Measurements from ENCODE around the gene CCR6. TPM values are rescaled to one million over a fixed set of nuclear protein-coding genes. Genes with fewer than 3 reads are reported as not detected.

Gene CCR6
- total and polyA plus RNA-seq, 2 of the 8 experiments (the other 6 are each of a cell fraction or from before 2014, with no cell fraction given): 0.06 TPM; not detected in 1

- Histone ChIP-seq H3K4me3 (ENCODE audit: extremely low read depth in 1 of 4, insufficient read depth in 2 of 4, low read depth in 3 of 4, low read length in 4 of 4) (no peak overlapping the region), H2BK12ac (ENCODE audit: low read depth, low read length) (no peak overlapping the region), H3K4me2 (ENCODE audit: insufficient read depth in 1 of 2, low read depth in 2 of 2, low read length in 2 of 2) (no peak overlapping the region), H3K36me3 (ENCODE audit: control insufficient read depth in 2 of 4, insufficient read depth in 4 of 4, low read length in 3 of 4) (no peaks in the 10 kb centered on the region), H3K9ac (replicated peaks in 1 of 4; ENCODE audit: extremely low read depth in 1 of 4, low read depth in 3 of 4, low read length in 3 of 4) (no peak overlapping the region), H3K18ac (ENCODE audit: extremely low read depth, low read length) (no peak overlapping the region), H3K23ac (ENCODE audit: insufficient read length) (no peak overlapping the region), H4K8ac (ENCODE audit: extremely low read depth, insufficient read depth, low read length) (no peak overlapping the region), H3K79me2 (ENCODE audit: control insufficient read depth in 1 of 2, insufficient read depth in 2 of 2, low read length in 2 of 2) (no peaks in the 10 kb centered on the region), H2BK15ac (ENCODE audit: low read length) (no peak overlapping the region), H2AFZ (ENCODE audit: low read length) (peak overlapping the region; percentile 28; the same call in 1 of the 2 replicates), H2AK5ac (ENCODE audit: low read depth, low read length) (no peak overlapping the region), H2BK20ac (ENCODE audit: low read length) (no peak overlapping the region), H2BK5ac (ENCODE audit: low read depth, low read length) (no peak overlapping the region), H3K79me1 (ENCODE audit: low read depth, low read length) (no peaks in the 10 kb centered on the region), H3K56ac (replicated peaks; ENCODE audit: insufficient read length, low read depth, low read length) (no peak overlapping the region), H2BK120ac (replicated peaks; ENCODE audit: low read depth, low read length) (no peak overlapping the region), H3K4me1 (replicated peaks in 1 of 4; ENCODE audit: control insufficient read depth in 3 of 4, insufficient read depth in 4 of 4, low read length in 3 of 4) (peaks cover 0 to 7% (median 2%) of the 10 kb centered on the region in 4 experiments; a peak in 2 of 7 replicates), H3K23me2 (ENCODE audit: low read depth, low read length) (no peaks in the 10 kb centered on the region), H3K27ac (ENCODE audit: low read depth, low read length) (no peak overlapping the region), H3K14ac (ENCODE audit: insufficient read length) (no peak overlapping the region), H3K9me3 (ENCODE audit: insufficient read depth in 2 of 2, low read depth in 1 of 2, low read length in 1 of 2) (no peaks in the 10 kb centered on the region), H3K4ac (replicated peaks; ENCODE audit: insufficient read length, low read depth, low read length) (no peak overlapping the region), H3K27me3 (replicated peaks in 1 of 4; ENCODE audit: control insufficient read depth in 3 of 4, extremely low read depth in 1 of 4, insufficient read depth in 3 of 4, low read length in 3 of 4) (no peaks in the 10 kb centered on the region), H4K5ac (ENCODE audit: insufficient read length, low read depth, low read length) (no peak overlapping the region), H4K91ac (replicated peaks; ENCODE audit: insufficient read length, low read length) (no peak overlapping the region), H4K20me1 (replicated peaks in 1 of 2; ENCODE audit: control insufficient read depth in 1 of 2, insufficient read depth in 2 of 2, low read length in 2 of 2) (no peaks in the 10 kb centered on the region)
- ChIA-PET CTCF (ENCODE audit: partially characterized antibody) (interaction anchor here (0.9 to 1.4 kb wide), 4 partner anchors 48 to 322 kb away, joined by 3 to 4 read pairs (median 4); no protein-coding TSS in a partner anchor), POLR2A (ENCODE audit: partially characterized antibody) (no interaction called here)
- TF ChIP-seq SIN3A (conservative IDR thresholded peaks at IDR 0.05 in 1 of 2, IDR thresholded peaks at IDR 0.05 in 1 of 2; ENCODE audit: low read depth in 1 of 2, low read length in 2 of 2) (no peak), ASH2L (IDR thresholded peaks at IDR 0.05; ENCODE audit: low read length) (no peak), HDAC6 (IDR thresholded peaks at IDR 0.05; ENCODE audit: low read depth, low read length) (no peak), POLR2AphosphoS5 (IDR thresholded peaks at IDR 0.05; ENCODE audit: low read depth, low read length) (no peak), CHD2 (IDR thresholded peaks at IDR 0.05; ENCODE audit: low read length) (no peak), EZH2 (IDR thresholded peaks at IDR 0.05; ENCODE audit: low read depth, low read length, severe bottlenecking) (no peak), KDM1A (IDR thresholded peaks at IDR 0.05; ENCODE audit: borderline replicate concordance, low read length) (no peak), JUN (IDR thresholded peaks at IDR 0.05; ENCODE audit: low read depth, low read length) (no peak), TCF12 (IDR thresholded peaks at IDR 0.05; ENCODE audit: low read depth, low read length) (no peak), RAD21 (IDR thresholded peaks at IDR 0.05 in 1 of 2, conservative IDR thresholded peaks at IDR 0.05 in 1 of 2; ENCODE audit: low read depth in 2 of 2, low read length in 2 of 2) (no peak), RFX5 (IDR thresholded peaks at IDR 0.05; ENCODE audit: borderline replicate concordance, low read depth, low read length) (no peak), MAFK (IDR thresholded peaks at IDR 0.05; ENCODE audit: low read depth, low read length) (no peak), SP4 (IDR thresholded peaks at IDR 0.05; ENCODE audit: low read length) (no peak), BACH1 (IDR thresholded peaks at IDR 0.05; ENCODE audit: low read length) (no peak), CEBPB (IDR thresholded peaks at IDR 0.05; ENCODE audit: low read depth, low read length) (no peak)
- FAIRE-seq (no peak), DNase-seq (ENCODE audit: low read depth in 1 of 2, low spot score in 2 of 2) (no peak)
- WGBS, 2 experiments (ENCODE audit: extremely low coverage in 1 of 2, insufficient coverage in 1 of 2, insufficient read length in 1 of 2, insufficient replicate concordance in 2 of 2, low coverage in 1 of 2, low lambda C conversion rate in 2 of 2, missing lambda C conversion rate in 1 of 2): 92% methylated on average over 12 of the region's 12 CpGs; no CpG with 5 or more reads in 1 of the 2 experiments
Measured at GRCh38 chr6:167094436-167094819, 28.5 kb upstream of the CCR6 start.

Data from H1 (cell line).